Muscle layer of colon (tissue), 2 donors: ENCODE data around the gene FAM219B.
"Not testable (repeated sequence)": the region's sequence is repeated elsewhere in the genome, so short reads cannot be mapped to it uniquely, and the experiment has no call there.

Experiments
- H3K27ac ChIP-seq: one replicate; pipeline ENCODE4 v1.7.0; 2013; ENCODE audit warnings: low read depth, mild to moderate bottlenecking, low read length, moderate library complexity
- H3K27me3 ChIP-seq, 2 donors: one replicate each; pipeline ENCODE4 v1.7.0; 2013; ENCODE audit warnings: low read length in 2 of 2, mild to moderate bottlenecking in 2 of 2; ENCODE audit not compliant: insufficient read depth in 2 of 2, control insufficient read depth in 1 of 2
- H3K36me3 ChIP-seq: one replicate; pipeline ENCODE4 v1.7.0; 2013; ENCODE audit warnings: mild to moderate bottlenecking, low read length; ENCODE audit not compliant: insufficient read depth
- H3K4me1 ChIP-seq: one replicate; pipeline ENCODE4 v1.7.0; 2013; ENCODE audit warnings: mild to moderate bottlenecking, low read length; ENCODE audit not compliant: insufficient read depth
- H3K4me3 ChIP-seq, 2 donors: one replicate each; pipeline ENCODE4 v1.7.0; 2013; ENCODE audit warnings: low read length in 2 of 2, low read depth in 1 of 2, mild to moderate bottlenecking in 1 of 2, moderate library complexity in 1 of 2
- H3K9ac ChIP-seq: one replicate; pipeline ENCODE4 v1.7.0; 2013; ENCODE audit warnings: low read length
- H3K9me3 ChIP-seq: one replicate; pipeline ENCODE4 v1.7.0; 2013; ENCODE audit warnings: mild to moderate bottlenecking, low read length
- donor health status: abdominal sarcoma.
- donor health status: Adenocarcinoma of cecum.

Gene FAM219B

DNA sequence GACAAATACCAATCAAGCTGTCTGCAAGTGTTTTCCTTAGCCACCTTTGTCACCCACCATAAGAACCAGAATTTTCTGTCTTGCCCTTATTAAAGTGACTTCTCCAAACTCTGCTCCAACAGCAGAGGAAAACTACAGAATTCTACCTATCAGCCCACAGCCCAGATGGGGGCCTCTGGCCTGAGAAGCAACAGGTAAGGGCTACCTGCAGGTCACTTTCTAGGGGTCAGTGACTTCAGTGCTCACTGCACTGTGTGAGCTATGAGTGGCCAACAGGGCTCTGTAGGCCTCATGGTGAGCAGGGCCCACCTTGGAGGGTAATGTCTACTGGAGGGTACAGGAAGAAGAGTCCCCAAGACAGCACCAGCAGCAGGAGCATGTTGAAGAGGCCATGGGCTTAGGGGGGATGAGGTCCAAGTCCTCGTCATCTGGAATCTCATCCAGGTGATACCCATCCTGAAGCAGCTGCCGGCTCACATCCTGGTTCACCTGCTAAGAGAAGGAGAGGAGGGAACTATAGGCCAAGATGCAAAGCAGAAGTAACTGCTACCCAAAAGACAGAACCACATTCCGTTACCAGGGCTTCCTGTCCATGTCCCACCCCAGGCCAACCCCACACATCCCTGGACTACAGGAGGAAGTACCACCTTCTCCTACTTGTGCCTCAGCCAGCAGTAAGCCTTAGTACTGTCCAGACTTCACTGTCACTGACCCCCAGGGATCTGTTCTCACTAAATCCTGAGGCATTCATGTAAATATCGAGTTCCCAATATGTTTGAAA lies 4.2 kb downstream of the FAM219B start:
- Histone ChIP-seq H3K9ac (no peak overlapping the region), H3K4me1 (peaks cover 29% of the 10 kb centered on the region), H3K27ac (no peak overlapping the region), H3K9me3 (no peaks in the 10 kb centered on the region), H3K36me3 (peaks cover 56% of the 10 kb centered on the region), H3K27me3 (no peaks in the 10 kb centered on the region), H3K4me3 (no peak overlapping the region)

GRCh38 chr15:74901612-74902063 lies 5.0 kb downstream of the FAM219B start:
- Histone ChIP-seq H3K4me3 (no peak overlapping the region), H3K27me3 (no peaks in the 10 kb centered on the region), H3K27ac (peak overlapping the region; percentile 20), H3K4me1 (peaks cover 25% of the 10 kb centered on the region), H3K9ac (no peak overlapping the region), H3K36me3 (peaks cover 56% of the 10 kb centered on the region), H3K9me3 (no peaks in the 10 kb centered on the region)

GRCh38 chr15:74897300-74897701 lies 9.3 kb downstream of the FAM219B start:
- no peaks in the 10 kb centered on the region for H3K9me3 ChIP-seq
- no peak overlapping the region for H3K4me3 ChIP-seq
- H3K27ac ChIP-seq: no peak overlapping the region
- peaks cover 12% of the 10 kb centered on the region for H3K4me1 ChIP-seq
- no peak overlapping the region for H3K9ac ChIP-seq
- peaks cover 45% of the 10 kb centered on the region for H3K36me3 ChIP-seq
- H3K27me3 ChIP-seq: no peaks in the 10 kb centered on the region

DNA sequence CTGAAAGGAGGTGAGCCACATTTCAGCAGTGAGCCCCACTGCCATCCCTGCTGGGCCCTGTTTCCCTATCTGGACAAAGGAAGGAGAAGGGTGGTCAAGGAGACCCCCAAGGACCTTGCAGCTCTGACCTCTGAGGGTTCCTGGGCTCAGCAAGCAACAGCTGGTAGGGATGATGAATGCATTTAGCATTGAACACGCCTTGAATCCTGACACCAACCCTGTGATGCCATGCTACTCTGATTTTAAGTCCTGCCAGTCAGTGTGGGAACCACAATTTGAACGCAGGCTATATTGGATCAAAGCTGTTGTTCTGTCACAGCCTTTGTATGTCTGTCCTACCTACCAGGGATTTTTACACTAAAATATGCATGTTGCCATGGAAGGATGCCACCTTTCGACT lies 10.3 kb downstream of the FAM219B start:
- Histone ChIP-seq H3K36me3 (peaks cover 42% of the 10 kb centered on the region), H3K9ac (no peak overlapping the region), H3K4me3 (no peak overlapping the region), H3K27me3 (no peaks in the 10 kb centered on the region), H3K27ac (no peak overlapping the region), H3K4me1 (peaks cover 2% of the 10 kb centered on the region), H3K9me3 (no peaks in the 10 kb centered on the region)

- Histone ChIP-seq H3K4me3 (no peak overlapping the region), H3K36me3 (peaks cover 37% of the 10 kb centered on the region), H3K27ac (no peak overlapping the region), H3K27me3 (no peaks in the 10 kb centered on the region), H3K4me1 (peaks cover 1% of the 10 kb centered on the region), H3K9me3 (no peaks in the 10 kb centered on the region), H3K9ac (no peak overlapping the region)
These were observed 10.8 kb downstream of the FAM219B start for GRCh38 chr15:74895830-74896229.

GRCh38 chr15:74894383-74894782 lies 12.3 kb downstream of the FAM219B start:
- H3K27ac ChIP-seq, H3K9ac ChIP-seq: not testable (repeated sequence)
- peaks cover 24% of the 10 kb centered on the region for H3K36me3 ChIP-seq

DNA sequence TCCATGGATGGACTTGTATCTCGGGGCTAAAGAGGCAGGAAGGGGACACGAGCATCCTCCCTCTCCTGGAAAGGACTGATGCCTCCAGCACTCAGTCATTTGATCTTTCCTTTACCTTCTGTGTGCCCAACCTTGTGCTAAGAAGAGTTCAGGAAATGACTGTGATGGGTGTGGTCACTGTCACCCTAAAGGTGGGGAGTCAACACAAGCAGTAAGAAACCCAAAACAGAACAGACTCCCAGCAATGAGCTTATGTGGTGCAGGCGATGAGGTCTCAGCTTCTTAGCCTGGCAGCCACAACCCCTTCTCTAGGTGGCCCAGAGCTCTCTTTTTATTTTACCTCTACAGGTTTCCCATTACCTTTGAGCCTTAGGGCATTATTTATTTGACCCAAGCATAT lies 13.0 kb downstream of the FAM219B start:
- Histone ChIP-seq H3K27ac (no peak overlapping the region), H3K4me1 (peaks cover 19% of the 10 kb centered on the region), H3K9ac (no peak overlapping the region), H3K9me3 (no peaks in the 10 kb centered on the region), H3K4me3 (no peak overlapping the region), H3K36me3 (peaks cover 17% of the 10 kb centered on the region), H3K27me3 (no peaks in the 10 kb centered on the region)

More at GRCh38 chr15:74894383-74894782, 12.3 kb downstream of the FAM219B start:
- H3K9me3 ChIP-seq, H3K4me3 ChIP-seq, H3K27me3 ChIP-seq: not testable (repeated sequence)
- H3K4me1 ChIP-seq: peaks cover 11% of the 10 kb centered on the region

GRCh38 chr15:74892931-74893330 lies 13.7 kb downstream of the FAM219B start:
- Histone ChIP-seq H3K27ac (no peak overlapping the region), H3K36me3 (peaks cover 17% of the 10 kb centered on the region), H3K4me3 (no peak overlapping the region), H3K9me3 (no peaks in the 10 kb centered on the region), H3K9ac (no peak overlapping the region), H3K27me3 (no peaks in the 10 kb centered on the region), H3K4me1 (peaks cover 19% of the 10 kb centered on the region)

GRCh38 chr15:74892313-74892712 lies 14.3 kb downstream of the FAM219B start:
- H3K9me3 ChIP-seq: no peaks in the 10 kb centered on the region

GRCh38 chr15:74891469-74891868 lies 15.2 kb downstream of the FAM219B start:
- no peak overlapping the region for H3K27ac ChIP-seq
- H3K9ac ChIP-seq: no peak overlapping the region
- peaks cover 19% of the 10 kb centered on the region for H3K4me1 ChIP-seq
- no peak overlapping the region for H3K4me3 ChIP-seq
- H3K9me3 ChIP-seq: no peaks in the 10 kb centered on the region
- no peaks in the 10 kb centered on the region for H3K27me3 ChIP-seq
- peaks cover 17% of the 10 kb centered on the region for H3K36me3 ChIP-seq

More at GRCh38 chr15:74892313-74892712, 14.3 kb downstream of the FAM219B start:
- Histone ChIP-seq H3K36me3 (peaks cover 17% of the 10 kb centered on the region), H3K9ac (no peak overlapping the region), H3K27me3 (no peaks in the 10 kb centered on the region), H3K4me1 (peaks cover 19% of the 10 kb centered on the region), H3K27ac (no peak overlapping the region), H3K4me3 (no peak overlapping the region)

DNA sequence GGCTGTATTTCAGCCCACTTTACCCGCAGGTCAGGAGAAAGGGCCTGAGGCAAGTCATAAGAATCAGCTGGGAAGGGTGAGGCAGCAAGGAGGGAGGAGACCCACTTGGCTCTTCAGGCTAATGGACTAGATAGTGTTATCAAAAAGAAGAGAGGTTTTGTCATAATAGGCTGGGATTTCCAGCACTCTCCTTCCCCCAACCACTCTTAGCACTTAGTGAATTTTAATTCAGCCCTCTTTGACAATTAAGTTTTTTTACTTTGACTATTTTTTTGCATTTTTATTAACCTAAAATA lies 16.0 kb downstream of the FAM219B start:
- H3K4me3 ChIP-seq: peak overlapping the region; percentile 75 to 78
- H3K27ac ChIP-seq: no peak overlapping the region
- H3K36me3 ChIP-seq: peaks cover 17% of the 10 kb centered on the region
- no peaks in the 10 kb centered on the region for H3K9me3 ChIP-seq
- peaks cover 19% of the 10 kb centered on the region for H3K4me1 ChIP-seq
- H3K27me3 ChIP-seq: no peaks in the 10 kb centered on the region
- H3K9ac ChIP-seq: peak overlapping the region; percentile 86
